Activated CD8-positive, alpha-beta memory T cell treated with anti-CD3 and anti-CD28 coated beads for 36 hours (primary cell): ENCODE measurements around the gene FBXO9. TPM values are rescaled to one million over a fixed set of nuclear protein-coding genes. Genes with fewer than 3 reads are reported as not detected.

Experiments
- CTCF ChIA-PET: fragments of 350-600 bp; sonication (Branson Sonifier 250); formaldehyde crosslinking; loops from one replicate; lab custom pipeline; 2021; ENCODE audit warnings: antibody characterized with exemption; lab: Charles Lee
- POLR2A ChIA-PET: fragments of 350-600 bp; sonication (Branson Sonifier 250); formaldehyde crosslinking; loops from one replicate; lab custom pipeline; 2021; ENCODE audit warnings: antibody characterized with exemption; lab: Charles Lee
- total RNA-seq, 2 experiments: library from RNA; stranded (reverse); gene quantifications; one replicate each; pipeline ENCODE4 v1.2.3, GENCODE V29; 2021

Gene FBXO9
- total RNA-seq, 2 experiments from 2014 or later = 56.9 to 59.4 TPM

DNA sequence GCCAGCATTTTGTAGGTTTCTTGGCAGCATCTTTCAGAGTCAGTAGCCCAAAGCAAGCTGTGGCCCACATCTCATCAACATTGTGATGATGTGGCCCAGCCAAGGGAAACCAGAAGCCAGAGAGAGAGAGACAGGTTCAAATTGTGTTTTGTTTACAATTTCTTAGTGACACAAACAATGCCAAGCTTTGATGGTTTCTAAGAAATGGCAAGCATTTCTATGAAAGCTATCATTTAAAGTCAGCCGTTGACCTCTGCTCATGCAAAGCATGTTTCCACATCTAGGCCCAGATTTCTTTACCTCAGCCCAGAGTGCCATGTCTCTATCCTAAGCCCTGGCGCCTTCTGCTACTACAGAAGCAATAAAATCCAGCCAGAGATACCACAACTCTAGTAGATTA lies 50.5 kb downstream of the FBXO9 start:
- CTCF ChIA-PET = no interaction called here
- POLR2A ChIA-PET = no interaction called here

DNA sequence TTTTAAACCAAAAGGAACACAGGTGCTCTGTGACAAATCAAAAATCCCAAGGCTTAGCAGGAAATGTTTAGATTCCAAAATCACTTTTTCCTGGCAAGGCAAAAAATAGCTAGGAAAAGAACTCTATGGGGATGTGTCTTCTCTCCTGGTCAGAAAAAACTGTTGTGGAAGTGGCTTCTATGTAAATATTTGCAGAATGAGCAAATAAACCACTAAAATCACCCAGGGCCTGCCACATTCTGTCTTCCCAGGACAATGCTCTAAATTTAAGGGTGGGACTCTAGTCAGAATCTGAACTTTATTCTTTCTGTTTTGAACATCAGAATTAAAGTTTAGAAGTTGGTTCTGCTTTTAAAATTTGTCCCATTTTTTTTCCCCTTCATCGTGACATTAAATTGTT lies 54.1 kb downstream of the FBXO9 start:
- CTCF ChIA-PET = no interaction called here
- POLR2A ChIA-PET = no interaction called here

DNA sequence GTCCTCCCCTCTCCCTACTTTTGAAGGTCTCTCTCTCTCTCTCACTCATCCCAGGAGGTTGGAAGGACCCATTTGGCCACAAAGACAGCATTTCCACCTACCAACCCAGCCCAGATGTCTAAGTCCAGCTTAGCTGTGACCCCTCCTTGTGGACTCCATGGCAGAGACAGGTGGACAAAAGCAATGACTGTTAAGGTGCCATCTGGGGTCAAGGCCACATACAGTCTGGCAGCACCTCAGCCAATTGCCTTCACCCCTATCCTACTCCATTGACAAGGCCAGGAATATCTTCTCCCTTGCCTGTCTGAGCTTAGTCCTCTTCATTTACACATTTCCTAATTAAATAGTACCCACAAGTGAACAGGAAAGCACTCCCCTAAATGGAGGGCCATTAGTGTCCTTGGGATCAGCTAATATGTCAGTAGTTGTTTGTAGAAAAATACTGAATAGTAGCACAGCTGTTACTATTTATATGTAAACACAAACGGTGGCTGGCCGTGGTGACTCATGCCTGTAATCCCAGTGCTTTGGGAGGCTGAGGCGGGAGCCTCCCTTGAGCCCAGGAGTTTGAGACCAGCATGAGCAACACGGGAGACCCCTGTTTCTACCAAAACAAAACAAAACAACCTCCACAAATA lies 54.7 kb downstream of the FBXO9 start:
- ChIA-PET POLR2A (no interaction called here), CTCF (no interaction called here)

GRCh38 chr6:53124131-53124800 lies 59.1 kb downstream of the FBXO9 start:
- POLR2A ChIA-PET = no interaction called here
- CTCF ChIA-PET = no interaction called here

DNA sequence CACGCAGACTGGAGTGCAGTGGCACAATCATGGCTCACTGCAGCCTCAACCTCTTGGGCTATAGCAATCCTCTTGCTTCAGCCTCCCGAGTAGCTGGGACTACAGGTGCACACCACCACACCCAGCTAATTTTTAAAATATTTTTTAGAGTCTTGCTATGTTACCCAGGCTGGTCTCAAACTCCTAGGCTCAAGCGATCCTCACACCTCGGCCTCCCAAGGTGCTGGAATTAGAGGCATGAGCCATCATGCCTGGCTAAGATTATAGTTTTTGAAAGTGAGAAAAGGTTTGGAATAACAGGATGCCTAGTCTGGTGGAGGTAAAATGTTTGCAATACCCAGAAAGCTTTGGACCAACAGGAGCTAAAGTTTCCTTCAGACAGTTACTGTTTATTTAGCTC lies 60.1 kb downstream of the FBXO9 start:
- ChIA-PET POLR2A (no interaction called here), CTCF (no interaction called here)

GRCh38 chr6:53128842-53129241 lies 63.6 kb downstream of the FBXO9 start:
- ChIA-PET CTCF (no interaction called here), POLR2A (no interaction called here)

DNA sequence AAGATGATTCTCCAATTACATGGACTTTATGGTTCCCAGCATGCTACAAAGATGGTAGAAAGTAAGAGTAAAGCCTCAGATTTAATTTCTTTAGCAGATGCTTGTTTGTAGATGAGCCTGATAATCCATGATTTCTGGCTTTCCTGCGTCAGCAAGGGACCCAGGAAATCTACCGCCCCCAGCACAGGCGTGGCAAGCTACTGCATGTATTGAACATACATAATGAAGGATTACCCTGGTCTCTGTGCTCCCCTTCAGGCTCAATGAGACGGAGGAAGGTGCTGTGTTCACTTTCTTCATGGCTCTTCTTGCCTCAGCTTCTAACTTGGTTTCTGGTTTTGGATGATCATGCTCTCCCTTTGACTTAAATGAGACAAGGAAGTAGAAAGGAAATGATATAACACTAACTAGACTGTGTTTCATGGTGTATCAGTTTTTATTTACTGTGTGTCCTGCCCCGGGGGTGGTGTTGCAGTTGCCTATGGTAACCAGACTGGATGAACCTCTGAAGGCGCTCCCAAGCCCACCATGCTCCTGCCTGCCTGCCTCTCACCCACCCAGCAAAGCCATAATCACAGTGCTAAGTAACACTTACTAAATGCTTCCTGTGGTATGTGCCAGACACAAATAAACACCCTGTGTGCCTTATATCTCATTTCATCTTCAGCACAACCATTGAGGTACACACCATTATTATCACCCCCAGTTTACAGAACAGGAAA lies 65.5 kb downstream of the FBXO9 start:
- POLR2A ChIA-PET = no interaction called here

DNA sequence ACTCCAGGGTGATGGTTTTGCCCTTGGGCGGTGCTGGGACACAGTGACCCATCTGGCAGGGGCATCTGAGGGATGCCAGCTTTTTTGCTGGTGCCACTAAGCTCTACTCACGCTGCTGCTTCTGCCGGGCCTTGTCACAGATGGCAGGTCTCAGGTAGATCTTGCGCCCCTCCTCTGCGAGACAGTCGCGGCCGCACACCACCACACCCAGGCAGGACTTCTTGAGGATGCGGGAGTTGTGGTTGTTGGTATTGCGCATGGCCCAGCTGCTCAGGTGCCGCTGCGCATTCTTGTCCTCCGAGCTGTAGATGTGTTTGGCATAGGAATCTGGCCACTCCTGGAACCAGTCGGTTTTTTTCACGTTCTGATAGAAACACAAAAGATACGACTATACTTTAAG lies 68.8 kb downstream of the FBXO9 start:
- CTCF ChIA-PET = interaction anchor here (0.8 kb wide), 1 partner anchor 359 kb away, joined by 3 read pairs; no protein-coding TSS in a partner anchor
- POLR2A ChIA-PET = no interaction called here

More for the DNA sequence above, 65.5 kb downstream of the FBXO9 start:
- CTCF ChIA-PET = no interaction called here

- CTCF ChIA-PET = interaction anchor here (0.8 kb wide), 1 partner anchor 358 kb away, joined by 3 read pairs; no protein-coding TSS in a partner anchor
- POLR2A ChIA-PET = no interaction called here
Observed at GRCh38 chr6:53134601-53135235, 69.5 kb downstream of the FBXO9 start.

- CTCF ChIA-PET = no interaction called here
- POLR2A ChIA-PET = no interaction called here
Observed at GRCh38 chr6:53136000-53136609, 70.9 kb downstream of the FBXO9 start.

GRCh38 chr6:53139841-53140413 lies 74.7 kb downstream of the FBXO9 start:
- CTCF ChIA-PET = no interaction called here
- POLR2A ChIA-PET = no interaction called here

- ChIA-PET POLR2A (no interaction called here), CTCF (no interaction called here)
Observed at GRCh38 chr6:53142810-53143209, 77.6 kb downstream of the FBXO9 start.

DNA sequence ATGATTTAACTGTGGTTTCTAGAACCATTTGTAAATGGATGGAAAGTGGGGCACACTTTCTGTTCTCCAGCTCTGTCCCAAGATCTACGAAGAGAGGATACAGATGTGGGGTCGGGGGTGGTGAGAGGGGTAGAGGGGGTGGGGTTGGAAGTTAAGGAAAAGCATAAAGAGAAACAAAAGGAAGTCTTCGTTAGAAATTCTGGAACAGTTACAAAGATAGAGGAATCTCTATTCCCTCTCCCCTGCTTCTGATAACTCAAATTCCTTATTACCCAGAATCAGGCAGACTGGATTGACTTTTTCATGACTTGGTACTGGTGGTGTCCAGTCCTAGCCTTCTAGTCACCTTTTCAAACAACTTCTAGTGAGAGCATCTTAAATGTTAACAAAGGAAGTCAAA lies 78.5 kb downstream of the FBXO9 start:
- ChIA-PET CTCF (no interaction called here), POLR2A (no interaction called here)

DNA sequence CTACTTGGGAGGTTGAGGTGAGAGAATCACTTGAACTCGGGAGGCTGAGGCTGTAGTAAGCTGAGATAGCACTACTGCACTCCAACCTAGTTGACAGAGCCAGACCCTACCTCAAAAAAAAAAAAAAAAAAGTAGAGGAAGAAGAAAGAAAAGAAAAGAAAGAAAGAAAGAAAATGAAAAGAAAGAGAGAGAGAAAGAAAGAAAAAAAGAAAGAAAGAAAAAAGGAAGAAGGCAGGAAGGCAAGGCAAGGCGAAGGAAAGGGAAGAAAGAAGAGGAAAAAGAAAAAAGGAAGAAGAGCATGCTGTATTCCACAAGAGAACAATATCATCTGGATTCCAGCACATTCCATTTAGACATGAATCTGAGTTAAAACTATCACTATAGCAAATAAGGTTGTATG lies 79.6 kb downstream of the FBXO9 start:
- CTCF ChIA-PET = no interaction called here
- POLR2A ChIA-PET = interaction anchor here (0.5 kb wide), 1 partner anchor 56 kb away, joined by 3 read pairs; no protein-coding TSS in a partner anchor

DNA sequence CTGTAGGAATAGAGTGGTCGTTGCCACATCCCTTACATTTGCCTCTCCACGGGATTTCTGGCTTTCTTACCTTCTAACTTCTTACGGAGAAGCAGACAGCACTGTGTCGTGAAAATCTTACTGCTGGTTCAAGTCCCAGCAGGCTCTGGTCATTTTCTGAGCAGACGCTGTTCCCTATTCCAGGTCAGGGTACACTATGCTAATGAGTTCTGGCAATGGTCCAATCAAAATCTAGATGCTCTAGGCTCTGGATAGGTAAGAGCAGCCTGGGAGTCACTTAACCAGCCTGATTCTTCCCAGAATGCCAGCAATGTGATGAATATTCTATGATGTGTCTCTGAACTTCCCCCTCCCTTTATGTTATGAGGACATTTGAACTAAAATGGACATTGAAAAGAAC lies 83.5 kb downstream of the FBXO9 start, which contains the start of gene GCM1:
GCM1 (minus strand) TSS at position 158 of the 400 bp plus-strand sequence. CDS start 3,209 bp downstream, outside the sequence.
- CTCF ChIA-PET = no interaction called here
- POLR2A ChIA-PET = no interaction called here
